OCI-LY1 (cell line): ENCODE results near the gene TMEM95.

Experiments used
- H2AFZ ChIP-seq: fragments of 200-600 bp; sonication (generic), shearing (Covaris generic); 2 replicates; pipeline ENCODE4 v1.6.0; 2014; ENCODE audit warnings: antibody characterized with exemption, mild to moderate bottlenecking, low read length
- H3F3A ChIP-seq: fragments of 200-600 bp; sonication (generic), shearing (Covaris generic); 2 replicates; pipeline ENCODE4 v1.6.0; 2014; ENCODE audit warnings: mild to moderate bottlenecking, antibody characterized with exemption, low read length, moderate library complexity; ENCODE audit not compliant: insufficient read depth
- H3K27ac ChIP-seq: fragments of 200-600 bp; sonication (generic); 2 replicates; pipeline ENCODE4 v1.5.1; 2014; ENCODE audit warnings: low read length, mixed run types, mild to moderate bottlenecking, low read depth; ENCODE audit not compliant: poor library complexity, severe bottlenecking
- H3K27me3 ChIP-seq: fragments of 200-600 bp; sonication (generic); 2 replicates; pipeline ENCODE4 v1.6.0; 2014; ENCODE audit warnings: antibody characterized with exemption, mild to moderate bottlenecking, low read length, moderate library complexity; ENCODE audit not compliant: insufficient read depth
- H3K36me3 ChIP-seq: fragments of 200-600 bp; sonication (generic); 2 replicates; pipeline ENCODE4 v1.6.1; 2014; ENCODE audit warnings: mild to moderate bottlenecking, antibody characterized with exemption, low read length, moderate library complexity, mixed read lengths; ENCODE audit not compliant: insufficient read depth
- H3K4me1 ChIP-seq: fragments of 200-600 bp; sonication (generic); 2 replicates; pipeline ENCODE4 v1.5.1; 2014; ENCODE audit warnings: mild to moderate bottlenecking, low read length, moderate library complexity; ENCODE audit not compliant: insufficient read depth, severe bottlenecking
- H3K4me2 ChIP-seq: fragments of 200-600 bp; sonication (generic), shearing (Covaris generic); 2 replicates; pipeline ENCODE4 v1.6.1; 2014; ENCODE audit warnings: low read length
- H3K4me3 ChIP-seq: fragments of 200-600 bp; sonication (generic); 2 replicates; pipeline ENCODE4 v1.5.1; 2014; ENCODE audit warnings: low read length, low read depth, mild to moderate bottlenecking, mixed read lengths; ENCODE audit not compliant: poor library complexity, severe bottlenecking
- H3K79me2 ChIP-seq: fragments of 200-600 bp; shearing (Covaris generic); 2 replicates; pipeline ENCODE4 v1.6.1; 2016; ENCODE audit warnings: mixed run types, low read length, mixed read lengths; ENCODE audit not compliant: insufficient read depth
- H3K9ac ChIP-seq: fragments of 200-600 bp; sonication (generic), shearing (Covaris generic); 2 replicates; pipeline ENCODE4 v1.6.1; 2014; ENCODE audit warnings: mild to moderate bottlenecking, low read length, mixed read lengths
- H3K9me2 ChIP-seq: fragments of 200-600 bp; sonication (generic), shearing (Covaris generic); 2 replicates; pipeline ENCODE4 v1.6.1; 2014; ENCODE audit warnings: low read depth, mild to moderate bottlenecking, low read length, mixed read lengths
- H3K9me3 ChIP-seq: fragments of 200-600 bp; shearing (Covaris generic); 2 replicates; pipeline ENCODE4 v1.6.1; 2014; ENCODE audit warnings: low read length, mixed read lengths
- H4K20me1 ChIP-seq: fragments of 200-600 bp; sonication (generic), shearing (Covaris generic); 2 replicates; pipeline ENCODE4 v1.6.0; 2016; ENCODE audit warnings: mild to moderate bottlenecking, low read length; ENCODE audit not compliant: insufficient read depth
- EZH2 ChIP-seq: fragments of 200-600 bp; sonication (generic), shearing (Covaris generic); IDR thresholded peaks from 2 replicates; pipeline ENCODE4 v1.8.0; 2017; ENCODE audit warnings: borderline replicate concordance, mixed run types, mild to moderate bottlenecking, antibody characterized with exemption, low read length, moderate library complexity, mixed read lengths
- TF ChIP-seq, protein P1 (sequence below): fragments of 200-600 bp; sonication (generic), shearing (Covaris generic); IDR thresholded peaks from 2 replicates; pipeline ENCODE4 v1.5.1; 2017; ENCODE audit warnings: mild to moderate bottlenecking, antibody characterized with exemption, low read length, moderate library complexity, mixed read lengths

Gene TMEM95

DNA sequence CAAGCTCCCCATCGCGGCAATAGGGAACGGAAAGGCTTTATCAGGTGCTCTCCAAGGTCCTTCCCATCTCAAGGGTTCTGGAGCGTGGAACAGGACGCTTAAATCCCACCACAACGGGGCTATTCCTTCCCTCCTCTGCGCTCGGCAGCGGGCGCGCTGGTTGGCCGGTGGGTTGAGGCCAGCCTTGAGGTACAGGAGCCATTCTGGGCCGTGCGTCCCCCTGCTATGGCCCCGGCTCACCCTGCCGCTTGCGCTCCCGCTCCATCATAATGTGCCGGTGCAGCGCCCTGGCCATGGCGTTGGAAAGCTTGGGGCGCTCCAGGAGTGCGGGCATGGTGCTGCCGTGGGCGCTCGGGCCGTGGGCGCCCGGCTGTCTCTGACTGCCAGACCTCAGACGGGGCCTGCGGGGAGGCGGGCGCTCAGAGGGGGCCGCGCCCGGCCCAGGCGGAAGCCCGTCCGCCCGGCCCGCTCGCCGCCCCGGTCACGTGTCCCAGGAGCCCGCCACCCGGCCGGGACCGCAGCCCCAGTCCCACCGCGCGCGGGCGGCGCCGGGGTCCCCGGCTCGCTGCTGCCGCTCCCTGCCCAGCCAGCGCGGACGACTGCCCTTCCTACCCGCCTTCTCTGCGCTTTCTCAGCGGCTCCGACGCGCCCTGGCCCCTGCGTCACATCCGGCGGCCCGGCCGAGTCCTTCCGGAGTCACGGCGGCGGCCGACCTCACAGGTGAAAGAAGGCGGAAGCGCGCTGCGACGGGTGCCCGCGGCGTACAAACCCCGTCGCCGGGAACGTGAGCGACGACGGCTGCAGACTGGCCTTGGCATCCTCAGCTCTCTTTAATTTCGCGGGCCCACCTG is 40.0 kb upstream of the TMEM95 start, which contains the start of gene GPS2:
Gene GPS2, minus strand, starts transcription at position 642 of the 851 bp plus-strand sequence. Its CDS starts 308 bp downstream, at position 334.
- Histone ChIP-seq H3K4me2 (peak within 1 kb of the TSS; percentile 97), H3K27me3 (no peaks in the 10 kb centered on the region), H3K4me1 (peaks cover 44% of the 10 kb centered on the region), H3K9me2 (no peaks in the 10 kb centered on the region), H3F3A (peaks cover 21% of the 10 kb centered on the region), H3K36me3 (peaks cover 76% of the 10 kb centered on the region), H2AFZ (no peak within 1 kb of the TSS), H3K79me2 (peaks cover 8% of the 10 kb centered on the region; the same call in 1 of the 2 replicates), H4K20me1 (peaks cover 4% of the 10 kb centered on the region; the same call in 1 of the 2 replicates), H3K27ac (peak within 1 kb of the TSS; percentile 81), H3K9ac (peak within 1 kb of the TSS; percentile 98), H3K9me3 (no peaks in the 10 kb centered on the region), H3K4me3 (peak within 1 kb of the TSS; percentile 99)
- no peak for TF ChIP-seq EZH2
- TF ChIP-seq, protein P1, sequence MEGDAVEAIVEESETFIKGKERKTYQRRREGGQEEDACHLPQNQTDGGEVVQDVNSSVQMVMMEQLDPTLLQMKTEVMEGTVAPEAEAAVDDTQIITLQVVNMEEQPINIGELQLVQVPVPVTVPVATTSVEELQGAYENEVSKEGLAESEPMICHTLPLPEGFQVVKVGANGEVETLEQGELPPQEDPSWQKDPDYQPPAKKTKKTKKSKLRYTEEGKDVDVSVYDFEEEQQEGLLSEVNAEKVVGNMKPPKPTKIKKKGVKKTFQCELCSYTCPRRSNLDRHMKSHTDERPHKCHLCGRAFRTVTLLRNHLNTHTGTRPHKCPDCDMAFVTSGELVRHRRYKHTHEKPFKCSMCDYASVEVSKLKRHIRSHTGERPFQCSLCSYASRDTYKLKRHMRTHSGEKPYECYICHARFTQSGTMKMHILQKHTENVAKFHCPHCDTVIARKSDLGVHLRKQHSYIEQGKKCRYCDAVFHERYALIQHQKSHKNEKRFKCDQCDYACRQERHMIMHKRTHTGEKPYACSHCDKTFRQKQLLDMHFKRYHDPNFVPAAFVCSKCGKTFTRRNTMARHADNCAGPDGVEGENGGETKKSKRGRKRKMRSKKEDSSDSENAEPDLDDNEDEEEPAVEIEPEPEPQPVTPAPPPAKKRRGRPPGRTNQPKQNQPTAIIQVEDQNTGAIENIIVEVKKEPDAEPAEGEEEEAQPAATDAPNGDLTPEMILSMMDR = no peak

DNA sequence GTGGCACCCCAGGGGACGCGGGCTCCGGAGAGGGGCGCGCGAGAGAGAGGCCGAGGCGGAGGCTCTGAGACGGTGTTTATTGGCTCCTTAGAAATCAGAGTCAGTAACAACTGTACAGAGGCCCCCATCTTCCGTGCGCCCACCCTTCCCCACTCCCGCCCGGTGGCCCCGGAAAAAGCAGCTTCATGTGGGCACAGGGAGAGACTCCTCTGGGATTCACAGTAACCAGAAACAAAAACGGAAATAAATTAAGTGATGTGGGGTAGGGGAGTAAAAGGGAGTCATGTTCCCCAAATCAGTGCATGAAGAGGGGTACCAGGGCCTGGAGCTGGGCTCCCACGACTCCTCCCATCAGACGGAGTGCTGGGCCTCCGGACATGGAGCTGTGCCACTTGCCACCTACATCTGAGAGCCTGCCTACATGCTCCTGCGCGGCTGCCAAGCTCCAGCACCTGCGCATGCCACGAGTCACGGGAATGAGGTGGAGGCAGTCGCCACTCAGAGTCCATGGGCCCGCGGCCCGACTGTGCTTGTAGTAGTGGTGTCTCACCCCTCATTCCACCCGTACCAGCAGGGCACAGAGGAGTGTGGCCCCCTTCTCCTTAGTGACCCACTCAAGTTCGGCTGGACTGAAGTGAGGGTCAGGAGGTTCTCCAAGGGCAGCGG is 39.3 kb upstream of the TMEM95 start:
- Histone ChIP-seq H3F3A (peaks cover 15% of the 10 kb centered on the region; the same call in 1 of the 2 replicates), H2AFZ (no peak overlapping the region), H3K27me3 (no peaks in the 10 kb centered on the region), H4K20me1 (no peaks in the 10 kb centered on the region), H3K9ac (peak overlapping the region; percentile 98), H3K79me2 (peaks cover under 1% of the 10 kb centered on the region; the same call in 1 of the 2 replicates), H3K4me3 (peak overlapping the region; percentile 99), H3K27ac (peak overlapping the region; percentile 81), H3K4me1 (peaks cover 37% of the 10 kb centered on the region), H3K4me2 (peak overlapping the region; percentile 97), H3K9me2 (no peaks in the 10 kb centered on the region), H3K9me3 (no peaks in the 10 kb centered on the region), H3K36me3 (peaks cover 76% of the 10 kb centered on the region)
- no peak for TF ChIP-seq EZH2
- TF ChIP-seq, protein P1 = no peak

DNA sequence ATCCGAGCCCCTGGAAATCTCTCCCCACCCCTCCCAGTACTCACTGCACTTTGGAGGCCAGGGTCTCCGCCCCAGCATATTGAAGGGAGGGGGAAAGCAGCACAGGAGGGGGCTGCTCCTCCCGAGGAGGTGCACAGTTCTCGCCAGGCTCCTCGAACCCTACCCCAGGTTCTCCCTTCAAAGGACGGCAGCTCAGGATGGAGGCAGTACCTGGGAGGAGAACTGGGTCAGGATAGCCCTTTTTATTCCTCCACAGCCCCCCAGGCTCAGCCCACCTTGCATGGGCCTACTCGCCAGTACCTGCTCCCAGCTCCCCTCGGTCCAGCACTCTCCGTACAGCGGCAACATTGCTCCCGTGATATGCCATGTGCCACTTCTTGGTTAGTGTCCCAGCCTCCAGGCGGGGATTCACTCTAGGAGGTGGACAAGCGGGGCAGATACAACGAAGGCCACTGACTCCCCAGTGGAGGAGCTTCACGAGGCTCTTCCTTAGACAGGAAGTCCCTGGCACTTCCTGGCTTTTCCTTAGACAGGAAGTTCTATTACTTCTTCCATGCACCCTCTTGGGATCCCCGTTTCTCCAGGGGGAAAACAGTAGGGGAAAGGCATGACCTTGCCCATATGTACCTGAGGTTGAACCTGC is 37.7 kb upstream of the TMEM95 start:
- no peak overlapping the region for H2AFZ ChIP-seq
- H3K4me1 ChIP-seq = peaks cover 33% of the 10 kb centered on the region
- no peak for TF ChIP-seq EZH2
- TF ChIP-seq, protein P1 = no peak
- H3K9me2 ChIP-seq = no peaks in the 10 kb centered on the region
- H3K9me3 ChIP-seq = no peaks in the 10 kb centered on the region
- H3F3A ChIP-seq = peaks cover 15% of the 10 kb centered on the region; the same call in 1 of the 2 replicates
- H4K20me1 ChIP-seq = no peaks in the 10 kb centered on the region
- peaks cover 77% of the 10 kb centered on the region for H3K36me3 ChIP-seq
- no peak overlapping the region for H3K4me3 ChIP-seq
- no peak overlapping the region for H3K27ac ChIP-seq
- no peak overlapping the region for H3K4me2 ChIP-seq
- no peak overlapping the region for H3K9ac ChIP-seq
- no peaks in the 10 kb centered on the region for H3K79me2 ChIP-seq
- H3K27me3 ChIP-seq = no peaks in the 10 kb centered on the region
